Astrocyte (in vitro differentiated cells and primary cell): Measurements from ENCODE around the gene ITGB3. TPM values are rescaled to one million over a fixed set of nuclear protein-coding genes. Genes with fewer than 3 reads are reported as not detected.

ENCODE experiments used
- DNase-seq: peaks from one replicate; pipeline ENCODE4 v3.0.0-alpha.2; 2010; ENCODE audit warnings: low read depth
- FAIRE-seq: peaks from 2 replicates; lab custom pipeline; 2011; peaks lifted over from hg19 to GRCh38; lab: Jason Lieb, UNC
- H2AFZ ChIP-seq: 2 replicates; pipeline ENCODE4 v1.6.0; 2012; ENCODE audit warnings: low read depth, low read length, inconsistent platforms
- H3K27ac ChIP-seq: 2 replicates; pipeline ENCODE4 v1.5.1; 2011; ENCODE audit warnings: low read depth, low read length, inconsistent platforms
- H3K27me3 ChIP-seq: 2 replicates; pipeline ENCODE4 v1.6.0; 2011; ENCODE audit warnings: low read length, inconsistent platforms; ENCODE audit not compliant: insufficient read depth
- H3K36me3 ChIP-seq: 2 replicates; pipeline ENCODE4 v1.5.1; 2011; ENCODE audit warnings: low read length, inconsistent platforms; ENCODE audit not compliant: insufficient read depth
- H3K4me1 ChIP-seq: 2 replicates; pipeline ENCODE4 v1.5.1; 2011; ENCODE audit warnings: low read length, inconsistent platforms; ENCODE audit not compliant: insufficient read depth
- H3K4me2 ChIP-seq: 2 replicates; pipeline ENCODE4 v1.6.0; 2012; ENCODE audit warnings: low read length, inconsistent platforms
- H3K4me3 ChIP-seq: 2 replicates; pipeline ENCODE4 v1.5.1; 2011; ENCODE audit warnings: low read depth, mild to moderate bottlenecking, low read length, inconsistent platforms; ENCODE audit not compliant: insufficient read depth
- H3K79me2 ChIP-seq: 2 replicates; pipeline ENCODE4 v1.6.0; 2012; ENCODE audit warnings: mild to moderate bottlenecking, low read length, inconsistent platforms; ENCODE audit not compliant: insufficient read depth
- H3K9ac ChIP-seq: 2 replicates; pipeline ENCODE4 v1.6.0; 2012; ENCODE audit warnings: mild to moderate bottlenecking, low read length, inconsistent platforms
- H3K9me3 ChIP-seq: 2 replicates; pipeline ENCODE4 v1.5.1; 2012; ENCODE audit warnings: low read depth, mild to moderate bottlenecking, low read length, inconsistent platforms; ENCODE audit not compliant: insufficient read depth
- H4K20me1 ChIP-seq: 2 replicates; pipeline ENCODE4 v1.6.0; 2012; ENCODE audit warnings: low read length, inconsistent platforms; ENCODE audit not compliant: insufficient read depth
- H3K27ac Mint-ChIP-seq: one replicate; pipeline ENCODE4 v1.8.0; 2021; ENCODE audit warnings: mild to moderate bottlenecking, mixed read lengths; ENCODE audit not compliant: unreplicated experiment
- H3K27me3 Mint-ChIP-seq: one replicate; pipeline ENCODE4 v1.8.0; 2021; ENCODE audit warnings: low read depth, mixed read lengths; ENCODE audit not compliant: unreplicated experiment
- H3K36me3 Mint-ChIP-seq: one replicate; pipeline ENCODE4 v1.8.0; 2021; ENCODE audit warnings: low read depth, mixed read lengths; ENCODE audit not compliant: unreplicated experiment
- H3K4me1 Mint-ChIP-seq: one replicate; pipeline ENCODE4 v1.8.0; 2021; ENCODE audit warnings: low read depth, mixed read lengths; ENCODE audit not compliant: unreplicated experiment
- H3K4me3 Mint-ChIP-seq: one replicate; pipeline ENCODE4 v1.8.0; 2021; ENCODE audit warnings: mild to moderate bottlenecking, moderate library complexity, mixed read lengths; ENCODE audit not compliant: unreplicated experiment
- H3K9me3 Mint-ChIP-seq: one replicate; pipeline ENCODE4 v1.8.0; 2021; ENCODE audit warnings: mild to moderate bottlenecking, mixed read lengths; ENCODE audit not compliant: unreplicated experiment
- EZH2 ChIP-seq: IDR thresholded peaks from 2 replicates; pipeline ENCODE4 v1.6.1; 2012; ENCODE audit warnings: mild to moderate bottlenecking, low read length, inconsistent platforms; ENCODE audit not compliant: insufficient read depth
- total RNA-seq: library from RNA; stranded (reverse); gene quantifications from 2 replicates; pipeline ENCODE4 v1.2.1, GENCODE V29; 2021
- TF ChIP-seq, protein P1 (sequence below): IDR thresholded peaks from 2 replicates; pipeline ENCODE4 v1.5.1; 2011; ENCODE audit warnings: low read depth, mild to moderate bottlenecking, inconsistent platforms, low read length, moderate library complexity; ENCODE audit not compliant: insufficient read depth

Gene ITGB3
- total RNA-seq, 1 donor from 2014 or later: 44.0 TPM

DNA sequence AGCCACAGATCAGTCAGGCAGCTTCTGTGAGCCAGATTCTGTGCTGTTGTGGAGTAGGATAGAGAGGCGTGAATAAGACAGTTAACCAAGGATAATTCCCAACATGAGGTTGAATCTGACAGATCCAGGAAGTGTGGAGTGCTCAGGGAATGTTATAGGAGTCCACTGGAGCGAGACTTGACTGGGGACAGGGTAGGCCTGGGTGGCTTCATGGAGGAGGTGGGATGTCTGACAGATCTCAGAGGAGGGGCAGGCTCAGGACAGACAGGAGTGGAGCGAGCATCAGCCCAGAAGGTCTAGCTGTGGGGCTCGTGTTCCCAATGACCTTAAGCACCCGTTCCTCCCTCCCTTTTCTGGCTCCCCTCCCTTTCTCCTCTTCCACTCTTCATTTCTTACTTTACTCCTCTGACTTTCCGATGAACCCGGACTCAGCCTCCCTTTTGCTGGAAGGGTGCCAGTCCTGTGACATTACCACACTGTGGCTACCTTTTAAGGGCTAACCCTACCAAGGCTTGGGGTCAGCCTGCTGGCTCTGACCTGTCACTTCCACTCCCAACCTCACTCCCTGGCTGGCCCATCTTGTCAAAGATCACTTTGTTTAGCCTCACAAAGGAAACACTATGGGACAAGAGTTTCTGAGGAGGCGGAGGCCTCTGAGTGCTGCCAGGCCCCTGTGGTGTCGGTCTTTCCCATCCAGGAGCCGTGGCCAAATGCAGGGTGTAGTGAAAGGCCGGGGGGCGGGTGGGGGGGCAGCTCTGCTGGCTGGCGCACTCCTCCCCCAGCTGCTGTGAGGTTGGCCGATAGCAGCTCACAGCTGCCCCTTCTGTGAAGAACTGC lies 41.6 kb downstream of the ITGB3 start:
- Histone ChIP-seq H2AFZ (no peak overlapping the region), H3K36me3 (peaks cover 2% of the 10 kb centered on the region), H3K4me2 (no peak overlapping the region), H3K27ac (no peak overlapping the region), H4K20me1 (no peaks in the 10 kb centered on the region), H3K79me2 (no peaks in the 10 kb centered on the region), H3K9ac (no peak overlapping the region), H3K4me1 (peaks cover 12% of the 10 kb centered on the region), H3K4me3 (no peak overlapping the region), H3K9me3 (no peaks in the 10 kb centered on the region), H3K27me3 (no peaks in the 10 kb centered on the region)
- Mint-ChIP-seq H3K9me3 (peaks cover 4% of the 10 kb centered on the region), H3K4me1 (peaks cover 1% of the 10 kb centered on the region), H3K27me3 (peaks cover 4% of the 10 kb centered on the region), H3K27ac (no peak overlapping the region), H3K36me3 (peaks cover 62% of the 10 kb centered on the region), H3K4me3 (no peak overlapping the region)
- TF ChIP-seq, protein P1, sequence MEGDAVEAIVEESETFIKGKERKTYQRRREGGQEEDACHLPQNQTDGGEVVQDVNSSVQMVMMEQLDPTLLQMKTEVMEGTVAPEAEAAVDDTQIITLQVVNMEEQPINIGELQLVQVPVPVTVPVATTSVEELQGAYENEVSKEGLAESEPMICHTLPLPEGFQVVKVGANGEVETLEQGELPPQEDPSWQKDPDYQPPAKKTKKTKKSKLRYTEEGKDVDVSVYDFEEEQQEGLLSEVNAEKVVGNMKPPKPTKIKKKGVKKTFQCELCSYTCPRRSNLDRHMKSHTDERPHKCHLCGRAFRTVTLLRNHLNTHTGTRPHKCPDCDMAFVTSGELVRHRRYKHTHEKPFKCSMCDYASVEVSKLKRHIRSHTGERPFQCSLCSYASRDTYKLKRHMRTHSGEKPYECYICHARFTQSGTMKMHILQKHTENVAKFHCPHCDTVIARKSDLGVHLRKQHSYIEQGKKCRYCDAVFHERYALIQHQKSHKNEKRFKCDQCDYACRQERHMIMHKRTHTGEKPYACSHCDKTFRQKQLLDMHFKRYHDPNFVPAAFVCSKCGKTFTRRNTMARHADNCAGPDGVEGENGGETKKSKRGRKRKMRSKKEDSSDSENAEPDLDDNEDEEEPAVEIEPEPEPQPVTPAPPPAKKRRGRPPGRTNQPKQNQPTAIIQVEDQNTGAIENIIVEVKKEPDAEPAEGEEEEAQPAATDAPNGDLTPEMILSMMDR: no peak
- no peak for TF ChIP-seq EZH2
- DNase-seq (no peak), FAIRE-seq (no peak)

DNA sequence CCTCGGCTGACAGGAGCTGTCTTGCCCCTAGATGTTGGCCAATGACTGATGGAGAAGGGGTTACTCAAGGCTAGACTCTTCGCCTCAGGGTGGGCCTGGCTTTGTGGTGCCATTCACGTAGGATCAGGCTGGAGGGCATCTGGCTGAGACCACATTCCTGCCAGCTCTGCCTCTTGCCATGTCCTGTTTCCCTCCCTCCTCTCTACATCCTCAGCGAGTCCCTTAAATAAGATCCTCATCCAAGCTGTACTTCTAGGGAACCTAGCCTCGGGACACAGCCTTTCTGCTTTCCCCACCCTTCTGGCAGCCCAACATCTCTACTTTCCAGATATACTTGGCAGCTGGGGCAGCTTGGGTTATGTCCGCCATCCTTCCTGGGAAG lies 42.2 kb downstream of the ITGB3 start:
- Histone ChIP-seq H4K20me1 (no peaks in the 10 kb centered on the region), H3K9me3 (no peaks in the 10 kb centered on the region), H3K4me2 (no peak overlapping the region), H3K4me1 (peaks cover 12% of the 10 kb centered on the region), H3K36me3 (peaks cover 5% of the 10 kb centered on the region), H3K79me2 (no peaks in the 10 kb centered on the region), H3K4me3 (no peak overlapping the region), H3K27ac (no peak overlapping the region), H2AFZ (no peak overlapping the region), H3K9ac (no peak overlapping the region), H3K27me3 (no peaks in the 10 kb centered on the region)
- Mint-ChIP-seq H3K4me3 (no peak overlapping the region), H3K9me3 (peaks cover 4% of the 10 kb centered on the region), H3K27ac (no peak overlapping the region), H3K4me1 (peaks cover under 1% of the 10 kb centered on the region), H3K27me3 (peaks cover 4% of the 10 kb centered on the region), H3K36me3 (peaks cover 59% of the 10 kb centered on the region)
- FAIRE-seq (no peak), DNase-seq (no peak)
- no peak for TF ChIP-seq EZH2
- TF ChIP-seq, protein P1: no peak

DNA sequence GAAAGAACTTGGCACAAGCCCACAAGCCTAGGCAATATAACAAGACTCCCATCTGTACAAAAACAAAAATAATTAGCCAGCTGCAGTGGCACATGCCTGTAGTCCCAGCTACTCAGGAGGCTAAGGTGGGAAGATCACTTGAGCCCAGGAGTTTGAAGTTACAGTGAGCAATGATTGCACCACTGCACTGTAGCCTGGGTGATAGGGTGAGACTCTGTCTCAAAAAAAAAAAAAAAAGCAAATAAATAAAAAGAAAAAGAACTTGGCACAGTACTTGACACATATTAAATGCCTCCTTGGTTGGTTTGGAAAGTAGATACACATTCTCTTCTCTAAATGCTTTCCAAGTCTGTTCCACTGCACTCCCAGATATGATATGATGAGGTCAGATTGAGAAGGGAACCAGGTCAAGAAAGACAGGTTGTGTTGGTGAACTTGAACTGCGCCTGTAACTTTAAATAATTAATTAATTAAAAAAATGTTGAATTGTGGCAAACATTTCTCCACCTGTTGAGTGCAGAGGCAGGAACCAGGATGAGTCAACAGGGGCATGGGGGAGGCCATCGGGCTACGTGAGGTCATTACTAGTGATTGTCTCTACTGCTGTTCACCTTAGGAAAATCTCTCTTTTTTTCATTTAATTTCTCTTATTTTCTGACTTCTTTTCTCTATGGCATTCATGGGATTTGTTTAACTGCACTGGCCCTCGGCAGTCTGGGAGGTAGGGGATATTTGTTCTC lies 44.2 kb downstream of the ITGB3 start:
- no peak overlapping the region for H3K4me3 Mint-ChIP-seq
- H3K9me3 Mint-ChIP-seq: peaks cover 7% of the 10 kb centered on the region
- Histone ChIP-seq H3K9me3 (peaks cover 3% of the 10 kb centered on the region), H2AFZ (no peak overlapping the region), H3K27me3 (no peaks in the 10 kb centered on the region), H3K4me3 (no peak overlapping the region), H3K9ac (no peak overlapping the region), H3K4me1 (peaks cover 12% of the 10 kb centered on the region), H3K79me2 (no peaks in the 10 kb centered on the region), H4K20me1 (no peaks in the 10 kb centered on the region), H3K4me2 (no peak overlapping the region), H3K36me3 (peaks cover 3% of the 10 kb centered on the region), H3K27ac (no peak overlapping the region)
- peaks cover 4% of the 10 kb centered on the region for H3K4me1 Mint-ChIP-seq
- peaks cover 4% of the 10 kb centered on the region for H3K27me3 Mint-ChIP-seq
- FAIRE-seq (no peak), DNase-seq (no peak)
- H3K27ac Mint-ChIP-seq: no peak overlapping the region
- TF ChIP-seq, protein P1: no peak
- no peak for TF ChIP-seq EZH2
- H3K36me3 Mint-ChIP-seq: peaks cover 60% of the 10 kb centered on the region
